ENCODE results near the gene RBMS1. TPM values are rescaled to one million over a fixed set of nuclear protein-coding genes. Genes with fewer than 3 reads are reported as not detected.
A peak's percentile ranks its signal among the peaks of the same experiment; 100 is the strongest.

The RBMS1 gene
- total RNA-seq, 6 experiments from 2014 or later, result 8.5 to 21.4 (median 14.3) TPM

GRCh38 chr2:160299540-160299939, 194.1 kb downstream of the RBMS1 start:
- H3K27ac ChIP-seq, result no peak overlapping the region
- 62% methylated on average over 3 of the region's 3 CpGs for WGBS (ENCODE audit: insufficient coverage, low coverage, low lambda C conversion rate, missing lambda C conversion rate)
- peaks cover 0 to 4% (median 3%) of the 10 kb centered on the region in 4 donors for H3K36me3 ChIP-seq
- no peak for TF ChIP-seq POLR2A (IDR thresholded peaks at IDR 0.05)
- no peak for TF ChIP-seq CTCF (IDR thresholded peaks at IDR 0.05)
- no peak for DNase-seq
- H3K4me1 ChIP-seq, result no peaks in the 10 kb centered on the region
- no peak overlapping the region for H3K4me3 ChIP-seq
- intact Hi-C loops (cut with DNase I), result no loop called here
- H3K27me3 ChIP-seq, result no peaks in the 10 kb centered on the region
- H3K9me3 ChIP-seq, result no peaks in the 10 kb centered on the region
- peak; percentile 21 to 69 (median 42) for ATAC-seq

GRCh38 chr2:160298960-160299359, 194.6 kb downstream of the RBMS1 start:
- H3K9me3 ChIP-seq, result no peaks in the 10 kb centered on the region
- no peak for DNase-seq
- H3K36me3 ChIP-seq, result peaks cover 0 to 4% (median 1%) of the 10 kb centered on the region in 4 donors
- ATAC-seq, result no peak
- H3K4me3 ChIP-seq, result no peak overlapping the region
- no peaks in the 10 kb centered on the region for H3K27me3 ChIP-seq
- TF ChIP-seq CTCF (IDR thresholded peaks at IDR 0.05) (no peak), POLR2A (IDR thresholded peaks at IDR 0.05) (no peak)
- 93% methylated on average over 1 of the region's 1 CpG for WGBS (ENCODE audit: insufficient coverage, low coverage, low lambda C conversion rate, missing lambda C conversion rate)
- H3K27ac ChIP-seq, result no peak overlapping the region
- intact Hi-C loops (cut with DNase I), result no loop called here
- H3K4me1 ChIP-seq, result no peaks in the 10 kb centered on the region

DNA sequence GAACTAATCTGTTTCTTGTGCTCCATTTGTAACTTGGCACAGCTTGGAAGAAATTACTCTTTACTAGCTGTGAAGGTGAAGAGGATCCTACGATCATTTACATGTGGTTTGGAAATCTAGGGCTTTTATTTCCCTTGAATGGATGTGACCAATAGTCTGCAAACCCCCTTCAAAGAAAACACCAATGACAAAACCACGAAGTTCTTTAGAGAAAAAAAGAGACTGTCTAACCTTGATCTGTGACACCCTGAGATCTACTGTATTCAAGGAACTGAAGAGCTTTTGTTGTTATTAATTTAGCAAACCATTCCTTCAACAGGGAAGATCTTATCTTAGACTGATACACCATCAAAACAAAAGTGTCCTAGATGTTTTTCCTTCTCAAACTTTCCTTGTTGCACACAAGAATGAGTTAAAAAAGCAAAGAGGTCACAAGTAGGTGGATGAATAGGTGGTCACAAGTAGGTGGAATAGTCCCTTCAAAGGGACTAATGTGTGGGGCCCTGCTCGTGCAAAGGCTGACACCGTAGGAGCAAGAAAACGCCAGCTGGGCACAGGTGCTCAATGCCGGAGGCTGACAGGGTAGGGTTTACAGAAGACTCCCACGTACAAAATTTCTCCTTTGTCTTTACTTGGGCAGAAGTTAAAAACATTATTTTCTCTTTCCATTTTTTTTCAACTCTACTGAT, 197.9 kb downstream of the RBMS1 start:
- H3K4me3 ChIP-seq, result no peak overlapping the region
- TF ChIP-seq CTCF (IDR thresholded peaks at IDR 0.05), result no peak
- 86% methylated on average over 7 of the region's 7 CpGs for WGBS (ENCODE audit: insufficient coverage, low coverage, low lambda C conversion rate, missing lambda C conversion rate)
- no peaks in the 10 kb centered on the region for H3K4me1 ChIP-seq
- no peak overlapping the region for H3K27ac ChIP-seq
- H3K36me3 ChIP-seq, result no peaks in the 10 kb centered on the region
- H3K9me3 ChIP-seq, result no peaks in the 10 kb centered on the region
- intact Hi-C loops (cut with DNase I), result no loop called here
- H3K27me3 ChIP-seq, result no peaks in the 10 kb centered on the region
- DNase-seq, result no peak
- ATAC-seq, result no peak

DNA sequence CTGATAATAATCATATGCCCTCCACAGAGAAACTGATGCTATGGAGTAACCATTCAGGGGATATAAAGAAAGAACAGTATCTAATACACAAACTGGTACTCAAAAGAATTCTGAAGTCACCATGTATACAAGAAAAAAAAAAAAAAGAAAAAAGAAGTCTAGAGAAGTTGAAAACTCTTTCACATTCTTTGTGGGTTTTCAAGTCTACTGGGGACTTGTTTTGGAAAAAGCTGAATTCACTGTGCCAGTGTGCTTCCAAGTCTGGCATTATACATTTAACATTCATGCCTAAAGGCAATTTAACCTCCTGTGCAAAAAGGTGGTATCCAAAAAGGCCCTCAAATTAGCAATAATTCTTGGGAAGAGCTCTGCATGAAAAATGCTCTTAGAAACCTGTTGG, 198.7 kb downstream of the RBMS1 start:
- no peaks in the 10 kb centered on the region for H3K9me3 ChIP-seq
- TF ChIP-seq CTCF (IDR thresholded peaks at IDR 0.05) (no peak), POLR2A (IDR thresholded peaks at IDR 0.05) (no peak)
- H3K4me3 ChIP-seq, result no peak overlapping the region
- DNase-seq (no peak), ATAC-seq (no peak)
- H3K27ac ChIP-seq, result peak overlapping the region in 1 of 3 donors; percentile 35
- no peaks in the 10 kb centered on the region for H3K27me3 ChIP-seq
- H3K36me3 ChIP-seq, result no peaks in the 10 kb centered on the region
- no peaks in the 10 kb centered on the region for H3K4me1 ChIP-seq
- intact Hi-C loops (cut with DNase I), result no loop called here

Data from right lobe of liver (tissue), 6 donors.